ENCODE results near the gene RPS27A. TPM values are rescaled to one million over a fixed set of nuclear protein-coding genes. Genes with fewer than 3 reads are reported as not detected.

RPS27A gene
- polyA plus RNA-seq, 1 donor from 2014 or later: 1,842 TPM

DNA sequence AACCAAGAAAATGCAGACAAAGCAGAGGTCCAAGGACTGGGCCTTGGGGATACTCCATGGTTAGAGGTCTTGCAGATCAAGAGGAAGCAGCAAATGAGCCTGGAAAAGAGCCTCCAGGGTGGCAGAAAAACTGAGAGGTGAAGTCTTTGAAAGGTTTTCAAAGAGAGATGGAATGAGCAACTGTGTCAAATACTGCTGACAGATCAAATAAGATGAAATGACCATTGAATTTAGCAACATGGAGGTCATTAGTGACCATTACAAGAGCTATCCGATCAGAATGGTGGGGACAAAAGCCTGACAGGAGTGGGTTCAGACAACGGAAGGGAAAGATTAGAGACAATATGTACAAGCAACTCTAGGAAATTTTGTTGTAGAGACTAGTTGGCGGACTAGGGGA lies 1.9 kb upstream of the RPS27A start:
- no peaks in the 10 kb centered on the region for H3K9me3 ChIP-seq (ENCODE audit: low read length)
- H3F3A ChIP-seq (ENCODE audit: insufficient read depth, low read length, poor library complexity, severe bottlenecking): no peaks in the 10 kb centered on the region
- H3K27ac ChIP-seq (ENCODE audit: low read length): no peak overlapping the region
- no peak overlapping the region for H3K9ac ChIP-seq (ENCODE audit: low read length)
- H3K79me2 ChIP-seq (replicated peaks; ENCODE audit: insufficient read depth, low read length): peaks cover 35% of the 10 kb centered on the region
- TF ChIP-seq SMC3 (conservative IDR thresholded peaks at IDR 0.05; ENCODE audit: poor library complexity): no peak
- TF ChIP-seq POLR2AphosphoS5 (IDR thresholded peaks at IDR 0.05): no peak
- TF ChIP-seq, protein P1, sequence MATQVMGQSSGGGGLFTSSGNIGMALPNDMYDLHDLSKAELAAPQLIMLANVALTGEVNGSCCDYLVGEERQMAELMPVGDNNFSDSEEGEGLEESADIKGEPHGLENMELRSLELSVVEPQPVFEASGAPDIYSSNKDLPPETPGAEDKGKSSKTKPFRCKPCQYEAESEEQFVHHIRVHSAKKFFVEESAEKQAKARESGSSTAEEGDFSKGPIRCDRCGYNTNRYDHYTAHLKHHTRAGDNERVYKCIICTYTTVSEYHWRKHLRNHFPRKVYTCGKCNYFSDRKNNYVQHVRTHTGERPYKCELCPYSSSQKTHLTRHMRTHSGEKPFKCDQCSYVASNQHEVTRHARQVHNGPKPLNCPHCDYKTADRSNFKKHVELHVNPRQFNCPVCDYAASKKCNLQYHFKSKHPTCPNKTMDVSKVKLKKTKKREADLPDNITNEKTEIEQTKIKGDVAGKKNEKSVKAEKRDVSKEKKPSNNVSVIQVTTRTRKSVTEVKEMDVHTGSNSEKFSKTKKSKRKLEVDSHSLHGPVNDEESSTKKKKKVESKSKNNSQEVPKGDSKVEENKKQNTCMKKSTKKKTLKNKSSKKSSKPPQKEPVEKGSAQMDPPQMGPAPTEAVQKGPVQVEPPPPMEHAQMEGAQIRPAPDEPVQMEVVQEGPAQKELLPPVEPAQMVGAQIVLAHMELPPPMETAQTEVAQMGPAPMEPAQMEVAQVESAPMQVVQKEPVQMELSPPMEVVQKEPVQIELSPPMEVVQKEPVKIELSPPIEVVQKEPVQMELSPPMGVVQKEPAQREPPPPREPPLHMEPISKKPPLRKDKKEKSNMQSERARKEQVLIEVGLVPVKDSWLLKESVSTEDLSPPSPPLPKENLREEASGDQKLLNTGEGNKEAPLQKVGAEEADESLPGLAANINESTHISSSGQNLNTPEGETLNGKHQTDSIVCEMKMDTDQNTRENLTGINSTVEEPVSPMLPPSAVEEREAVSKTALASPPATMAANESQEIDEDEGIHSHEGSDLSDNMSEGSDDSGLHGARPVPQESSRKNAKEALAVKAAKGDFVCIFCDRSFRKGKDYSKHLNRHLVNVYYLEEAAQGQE (IDR thresholded peaks at IDR 0.05; ENCODE audit: borderline replicate concordance): no peak
- no peak for TF ChIP-seq EP300 (conservative IDR thresholded peaks at IDR 0.05; ENCODE audit: poor library complexity, severe bottlenecking)
- no peak for TF ChIP-seq MXI1 (conservative IDR thresholded peaks at IDR 0.05; ENCODE audit: poor library complexity, severe bottlenecking)
- TF ChIP-seq EZH2 (IDR thresholded peaks at IDR 0.05; ENCODE audit: borderline replicate concordance, insufficient read depth, low read length, poor library complexity, severe bottlenecking): no peak
- TF ChIP-seq RAD21 (conservative IDR thresholded peaks at IDR 0.05): no peak
- TF ChIP-seq, protein P2, sequence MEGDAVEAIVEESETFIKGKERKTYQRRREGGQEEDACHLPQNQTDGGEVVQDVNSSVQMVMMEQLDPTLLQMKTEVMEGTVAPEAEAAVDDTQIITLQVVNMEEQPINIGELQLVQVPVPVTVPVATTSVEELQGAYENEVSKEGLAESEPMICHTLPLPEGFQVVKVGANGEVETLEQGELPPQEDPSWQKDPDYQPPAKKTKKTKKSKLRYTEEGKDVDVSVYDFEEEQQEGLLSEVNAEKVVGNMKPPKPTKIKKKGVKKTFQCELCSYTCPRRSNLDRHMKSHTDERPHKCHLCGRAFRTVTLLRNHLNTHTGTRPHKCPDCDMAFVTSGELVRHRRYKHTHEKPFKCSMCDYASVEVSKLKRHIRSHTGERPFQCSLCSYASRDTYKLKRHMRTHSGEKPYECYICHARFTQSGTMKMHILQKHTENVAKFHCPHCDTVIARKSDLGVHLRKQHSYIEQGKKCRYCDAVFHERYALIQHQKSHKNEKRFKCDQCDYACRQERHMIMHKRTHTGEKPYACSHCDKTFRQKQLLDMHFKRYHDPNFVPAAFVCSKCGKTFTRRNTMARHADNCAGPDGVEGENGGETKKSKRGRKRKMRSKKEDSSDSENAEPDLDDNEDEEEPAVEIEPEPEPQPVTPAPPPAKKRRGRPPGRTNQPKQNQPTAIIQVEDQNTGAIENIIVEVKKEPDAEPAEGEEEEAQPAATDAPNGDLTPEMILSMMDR (IDR thresholded peaks at IDR 0.05; ENCODE audit: poor library complexity, severe bottlenecking): no peak
- TF ChIP-seq TAF1 (IDR thresholded peaks at IDR 0.05; ENCODE audit: low read depth): no peak
- peaks cover 8% of the 10 kb centered on the region for H3K36me3 ChIP-seq (ENCODE audit: insufficient read depth, low read length)
- H2AFZ ChIP-seq (ENCODE audit: low read depth, low read length): no peak overlapping the region
- H3K4me3 ChIP-seq (ENCODE audit: low read length): no peak overlapping the region
- H3K27me3 ChIP-seq (ENCODE audit: insufficient read depth, low read depth, low read length): no peaks in the 10 kb centered on the region
- no peaks in the 10 kb centered on the region for H4K20me1 ChIP-seq (ENCODE audit: insufficient read depth)
- no peaks in the 10 kb centered on the region for H3K9me2 ChIP-seq (ENCODE audit: insufficient read depth, low read length)
- H3K4me2 ChIP-seq (ENCODE audit: low read length): no peak overlapping the region

DNA sequence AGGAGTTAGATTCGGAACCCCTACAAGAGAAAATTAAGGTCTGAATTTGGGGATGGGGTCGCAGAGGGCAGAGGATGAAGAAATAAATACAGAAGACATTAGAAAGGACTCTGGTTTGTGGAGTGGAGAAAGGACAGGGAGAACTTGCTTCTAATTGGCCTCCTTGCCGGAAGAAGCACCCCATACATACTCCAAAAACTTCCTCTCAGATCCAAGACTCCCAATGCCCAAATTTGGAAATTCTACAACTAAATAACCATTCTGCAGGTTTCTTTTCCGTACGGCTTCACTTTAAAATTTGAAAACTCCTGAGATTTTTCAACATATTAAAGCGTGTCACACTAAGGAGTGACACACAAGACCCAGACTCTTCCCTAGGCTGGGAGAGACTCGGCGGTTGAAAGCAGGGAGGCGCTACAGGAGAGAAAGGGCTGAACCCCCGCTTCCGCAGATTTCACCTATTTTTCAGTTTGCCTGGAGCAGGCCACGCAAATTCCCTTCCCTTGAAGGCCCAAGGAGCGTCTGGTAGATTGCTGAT lies 873 bp upstream of the RPS27A start:
- Histone ChIP-seq H3K4me2 (ENCODE audit: low read length) (peak overlapping the region; percentile 98), H3K9me2 (ENCODE audit: insufficient read depth, low read length) (no peaks in the 10 kb centered on the region), H4K20me1 (ENCODE audit: insufficient read depth) (no peaks in the 10 kb centered on the region), H3K9me3 (ENCODE audit: low read length) (no peaks in the 10 kb centered on the region), H3K27ac (ENCODE audit: low read length) (peak overlapping the region; percentile 93), H3K9ac (ENCODE audit: low read length) (peak overlapping the region; percentile 93), H3K79me2 (replicated peaks; ENCODE audit: insufficient read depth, low read length) (peaks cover 35% of the 10 kb centered on the region), H3K27me3 (ENCODE audit: insufficient read depth, low read depth, low read length) (no peaks in the 10 kb centered on the region), H2AFZ (ENCODE audit: low read depth, low read length) (peak overlapping the region; percentile 84), H3K36me3 (ENCODE audit: insufficient read depth, low read length) (peaks cover 14% of the 10 kb centered on the region), H3F3A (ENCODE audit: insufficient read depth, low read length, poor library complexity, severe bottlenecking) (no peaks in the 10 kb centered on the region), H3K4me3 (ENCODE audit: low read length) (peak overlapping the region; percentile 100)
- TF ChIP-seq TAF1 (IDR thresholded peaks at IDR 0.05; ENCODE audit: low read depth) (peak; percentile 31), POLR2AphosphoS5 (IDR thresholded peaks at IDR 0.05) (no peak), MXI1 (conservative IDR thresholded peaks at IDR 0.05; ENCODE audit: poor library complexity, severe bottlenecking) (no peak), SMC3 (conservative IDR thresholded peaks at IDR 0.05; ENCODE audit: poor library complexity) (no peak), EP300 (conservative IDR thresholded peaks at IDR 0.05; ENCODE audit: poor library complexity, severe bottlenecking) (no peak), EZH2 (IDR thresholded peaks at IDR 0.05; ENCODE audit: borderline replicate concordance, insufficient read depth, low read length, poor library complexity, severe bottlenecking) (no peak), RAD21 (conservative IDR thresholded peaks at IDR 0.05) (no peak)
- TF ChIP-seq, protein P1 (IDR thresholded peaks at IDR 0.05; ENCODE audit: borderline replicate concordance): peak; percentile 63
- TF ChIP-seq, protein P2 (IDR thresholded peaks at IDR 0.05; ENCODE audit: poor library complexity, severe bottlenecking): no peak

Data from neural cell (in vitro differentiated cells).